NCI-H2196 (cell line): ENCODE measurements around the gene EFR3B.
"Not testable (repeated sequence)": the region's sequence is repeated elsewhere in the genome, so short reads cannot be mapped to it uniquely, and the experiment has no call there.

Source experiments
- DNase-seq: peaks from one replicate; lab custom pipeline; 2025; ENCODE audit not compliant: unreplicated experiment; lab: John Stamatoyannopoulos, UW

Gene EFR3B

GRCh38 chr2:25141120-25141519, 99.2 kb downstream of the EFR3B start:
- no peak for DNase-seq

GRCh38 chr2:25145803-25146202, 103.9 kb downstream of the EFR3B start:
- no peak for DNase-seq

- no peak for DNase-seq
Measured at GRCh38 chr2:25146896-25147295, 105.0 kb downstream of the EFR3B start.

GRCh38 chr2:25149646-25150045, 107.8 kb downstream of the EFR3B start:
- no peak for DNase-seq

- DNase-seq, result not testable (repeated sequence)
Measured at GRCh38 chr2:25150993-25151392, 109.1 kb downstream of the EFR3B start.

GRCh38 chr2:25151718-25152117, 109.8 kb downstream of the EFR3B start:
- no peak for DNase-seq

GRCh38 chr2:25155401-25155800, 113.5 kb downstream of the EFR3B start:
- no peak for DNase-seq

- no peak for DNase-seq
Measured at GRCh38 chr2:25158096-25158852, 116.4 kb downstream of the EFR3B start.

- DNase-seq, result no peak
Measured at GRCh38 chr2:25159949-25160348, 118.1 kb downstream of the EFR3B start.

- DNase-seq, result no peak
Measured at GRCh38 chr2:25160376-25160775, 118.5 kb downstream of the EFR3B start.

- DNase-seq, result no peak
Measured at GRCh38 chr2:25161055-25161781, 119.3 kb downstream of the EFR3B start.

GRCh38 chr2:25162061-25162460, 120.2 kb downstream of the EFR3B start:
- DNase-seq, result not testable (repeated sequence)

GRCh38 chr2:25164561-25164960, 122.7 kb downstream of the EFR3B start:
- DNase-seq, result no peak

GRCh38 chr2:25165992-25166875, 124.4 kb downstream of the EFR3B start:
- DNase-seq, result peak; percentile 68

GRCh38 chr2:25168256-25169072, 126.6 kb downstream of the EFR3B start, which contains the start of gene POMC:
Gene POMC (minus strand): TSS chr2:25168580. CDS start chr2:25164772, 3,808 bp downstream.
- DNase-seq, result peak; percentile 14

- DNase-seq, result no peak
Measured at GRCh38 chr2:25169073-25169470, 127.2 kb downstream of the EFR3B start.

- no peak for DNase-seq
Measured at GRCh38 chr2:25170888-25171287, 129.0 kb downstream of the EFR3B start.

GRCh38 chr2:25173719-25174118, 131.8 kb downstream of the EFR3B start:
- DNase-seq, result no peak

- DNase-seq, result no peak
Measured at GRCh38 chr2:25174192-25174861, 132.5 kb downstream of the EFR3B start.

GRCh38 chr2:25176138-25176537, 134.3 kb downstream of the EFR3B start:
- no peak for DNase-seq
